DMS53 (cell line): ENCODE results near the gene DRAXIN.
A peak's percentile ranks its signal among the peaks of the same experiment; 100 is the strongest.

ENCODE experiments used
- DNase-seq: peaks from one replicate; lab custom pipeline; 2025; lab: John Stamatoyannopoulos, UW

The DRAXIN gene

GRCh38 chr1:11711490-11711889 is 20.0 kb downstream of the DRAXIN start:
- no peak for DNase-seq

GRCh38 chr1:11712285-11712684 is 20.8 kb downstream of the DRAXIN start:
- no peak for DNase-seq

- peak; percentile 19 for DNase-seq
Measured at GRCh38 chr1:11713095-11713494, 21.6 kb downstream of the DRAXIN start.

- no peak for DNase-seq
Measured at GRCh38 chr1:11714831-11715575, 23.5 kb downstream of the DRAXIN start.

- peak; percentile 90 for DNase-seq
Measured at GRCh38 chr1:11719313-11720032, 28.0 kb downstream of the DRAXIN start.

- no peak for DNase-seq
Measured at GRCh38 chr1:11720033-11720376, 28.5 kb downstream of the DRAXIN start.

GRCh38 chr1:11720525-11720924 is 29.0 kb downstream of the DRAXIN start:
- no peak for DNase-seq

GRCh38 chr1:11721311-11721710 is 29.8 kb downstream of the DRAXIN start:
- DNase-seq = no peak

GRCh38 chr1:11722538-11722937 is 31.0 kb downstream of the DRAXIN start:
- no peak for DNase-seq

GRCh38 chr1:11725616-11726015 is 34.1 kb downstream of the DRAXIN start:
- no peak for DNase-seq

- DNase-seq = no peak
Measured at GRCh38 chr1:11727119-11727518, 35.6 kb downstream of the DRAXIN start.

GRCh38 chr1:11728126-11728806 is 36.8 kb downstream of the DRAXIN start:
- DNase-seq = no peak

GRCh38 chr1:11729155-11729497 is 37.6 kb downstream of the DRAXIN start:
- DNase-seq = no peak

GRCh38 chr1:11729498-11730428 is 38.3 kb downstream of the DRAXIN start:
- DNase-seq = no peak

GRCh38 chr1:11730429-11730891 is 39.0 kb downstream of the DRAXIN start:
- DNase-seq = no peak

GRCh38 chr1:11731691-11732283 is 40.3 kb downstream of the DRAXIN start:
- DNase-seq = no peak

GRCh38 chr1:11733306-11733705 is 41.8 kb downstream of the DRAXIN start:
- DNase-seq = no peak

GRCh38 chr1:11735531-11735853 is 44.0 kb downstream of the DRAXIN start:
- DNase-seq = no peak

- DNase-seq = peak; percentile 96
Measured at GRCh38 chr1:11735854-11736745, 44.6 kb downstream of the DRAXIN start, which contains the start of gene AGTRAP. Gene AGTRAP (plus strand): TSS chr1:11736136. CDS start chr1:11736209, 73 bp downstream.
